GM12878 (cell line): ENCODE measurements around the gene BCR. TPM values are rescaled to one million over a fixed set of nuclear protein-coding genes. Genes with fewer than 3 reads are reported as not detected.
A peak's percentile ranks its signal among the peaks of the same experiment; 100 is the strongest.

Source experiments
- ATAC-seq: fragments of 200-7000 bp; cut with Tn5 transposase; 3 replicates; pipeline ENCODE4 v1.9.1; 2020; ENCODE audit warnings: mild to moderate bottlenecking, moderate library complexity
- BruUV-seq: library from RNA; stranded (reverse); fragments of 400-500 nt; replicated peaks from 2 replicates; lab custom pipeline; 2021; lab: Mats Ljungman, UMichigan
- CTCF ChIA-PET: fragments of 300-600 bp; sonication (Branson Sonifier 250); formaldehyde crosslinking; extraction: SDS; loops from one replicate; lab custom pipeline; 2021; ENCODE audit warnings: inconsistent platforms; lab: Yijun Ruan, JAX
- POLR2A ChIA-PET: fragments of 350-600 bp; formaldehyde crosslinking; extraction: SDS; loops from one replicate; lab custom pipeline; 2021; ENCODE audit warnings: inconsistent platforms; lab: Charles Lee
- RAD21 ChIA-PET: fragments of 300-600 bp; sonication (Branson Sonifier 250); formaldehyde crosslinking; loops from one replicate; lab custom pipeline; 2023; ENCODE audit warnings: antibody characterized with exemption; ENCODE audit not compliant: unreplicated experiment; lab: Charles Lee
- SMC1A ChIA-PET: fragments of 300-600 bp; sonication (Branson Sonifier 250); formaldehyde crosslinking; loops from one replicate; lab custom pipeline; 2023; ENCODE audit not compliant: unreplicated experiment, uncharacterized antibody; lab: Charles Lee
- DNase-seq: peaks from one replicate; pipeline ENCODE4 v3.0.0-alpha.2; 2011; ENCODE audit warnings: low read depth, low spot score
- FAIRE-seq: peaks from 3 replicates; lab custom pipeline; 2011; peaks lifted over from hg19 to GRCh38; lab: Jason Lieb, UNC
- H2AFZ ChIP-seq: 2 replicates; pipeline ENCODE4 v1.6.0; 2011; ENCODE audit warnings: low read depth, low read length, control low read depth; ENCODE audit not compliant: control insufficient read depth
- H3K27ac ChIP-seq: 2 replicates; pipeline ENCODE4 v1.5.1; 2011; ENCODE audit warnings: control low read depth; ENCODE audit not compliant: control insufficient read depth, insufficient read depth
- H3K27me3 ChIP-seq, 2 experiments: replicated peaks in 1 of 2; 2 replicates each; pipeline versions ENCODE4 v1.6.0 to v1.6.1; 2011; ENCODE audit warnings: low read length in 1 of 2; ENCODE audit not compliant: control insufficient read depth in 2 of 2, insufficient read depth in 2 of 2
- H3K36me3 ChIP-seq, 2 experiments: 2 replicates each; pipeline ENCODE4 v1.5.1; 2011; ENCODE audit warnings: low read length in 1 of 2; ENCODE audit not compliant: control insufficient read depth in 2 of 2, insufficient read depth in 2 of 2
- H3K4me1 ChIP-seq: 2 replicates; pipeline ENCODE4 v1.6.1; 2011; ENCODE audit warnings: mild to moderate bottlenecking, low read length, moderate library complexity, mixed read lengths; ENCODE audit not compliant: control insufficient read depth, insufficient read depth
- H3K4me2 ChIP-seq: 2 replicates; pipeline ENCODE4 v1.6.0; 2011; ENCODE audit warnings: control low read depth; ENCODE audit not compliant: control insufficient read depth, insufficient read depth
- H3K4me3 ChIP-seq: fragments of 200-600 bp; sonication (generic); 2 replicates; pipeline ENCODE4 v1.5.1; 2016
- H3K79me2 ChIP-seq: 2 replicates; pipeline ENCODE4 v1.6.0; 2011; ENCODE audit warnings: low read length; ENCODE audit not compliant: control insufficient read depth, insufficient read depth
- H3K9ac ChIP-seq: 2 replicates; pipeline ENCODE4 v1.8.0; 2011; ENCODE audit warnings: low read length, control low read depth, mixed read lengths; ENCODE audit not compliant: control insufficient read depth, insufficient read depth
- H3K9me3 ChIP-seq: replicated peaks from 3 replicates; pipeline ENCODE4 v1.5.1; 2011; ENCODE audit warnings: mild to moderate bottlenecking, low read length; ENCODE audit not compliant: control insufficient read depth, insufficient read depth
- H4K20me1 ChIP-seq: 2 replicates; pipeline ENCODE4 v1.6.0; 2011; ENCODE audit not compliant: control insufficient read depth, insufficient read depth
- CBX5 ChIP-seq: sonication (generic); IDR thresholded peaks from 2 replicates; pipeline ENCODE4 v1.6.1; 2016; ENCODE audit warnings: low read depth, moderate library complexity, mild to moderate bottlenecking, inconsistent platforms
- MAX ChIP-seq: IDR thresholded peaks from 2 replicates; pipeline ENCODE4 v1.6.1; 2012; ENCODE audit warnings: low read depth, low read length, improper control_type of control experiment
- PAX5 ChIP-seq: IDR thresholded peaks from 2 replicates; pipeline ENCODE4 v1.6.1; 2011; ENCODE audit warnings: low read depth, low read length, borderline replicate concordance
- RUNX3 ChIP-seq: IDR thresholded peaks from 2 replicates; pipeline ENCODE4 v1.6.1; 2012; ENCODE audit warnings: low read length, inconsistent platforms
- SKIL ChIP-seq: fragments of 450-650 bp; IDR thresholded peaks from 2 replicates; pipeline ENCODE4 v1.6.1; 2017; ENCODE audit warnings: mild to moderate bottlenecking, low read depth, inconsistent platforms; ENCODE audit not compliant: poor library complexity, severe bottlenecking
- SP1 ChIP-seq: IDR thresholded peaks from one replicate; pipeline ENCODE4 v1.6.1; 2011; ENCODE audit warnings: low read depth, low read length
- TCF12 ChIP-seq: IDR thresholded peaks from 2 replicates; pipeline ENCODE4 v1.6.1; 2011; ENCODE audit warnings: low read depth, mild to moderate bottlenecking, low read length
- TCF3 ChIP-seq: IDR thresholded peaks from 2 replicates; pipeline ENCODE4 v1.6.1; 2012; ENCODE audit warnings: low read depth, mild to moderate bottlenecking, low read length, borderline replicate concordance; ENCODE audit not compliant: insufficient read depth
- WGBS: methylation state at CpG from one replicate; pipeline ENCODE4 v1.1.6; 2016; ENCODE audit warnings: low lambda C conversion rate; ENCODE audit not compliant: insufficient replicate concordance, insufficient coverage; ENCODE audit errors: missing lambda C conversion rate; 5-methylcytosine and 5-hydroxymethylcytosine counted together
- in situ Hi-C: fragments of 300-500 bp; cut with MboI; formaldehyde crosslinking; loops from 9 replicates; pipeline ENCODE4 v1.14.3; 2018; ENCODE audit warnings: mixed read lengths
- intact Hi-C: fragments of 100-400 bp; cut with micrococcal nuclease; formaldehyde crosslinking; loops from one replicate; pipeline ENCODE4 v1.14.2; 2022; ENCODE audit not compliant: unreplicated experiment
- polyA plus RNA-seq, 11 experiments: library from polyadenylated mRNA; depleted of rRNA in 4 of 11; unstranded in 6 of 11; stranded (reverse) in 5 of 11; fragments of >200 nt; fragmentation: Nextera tagmentation in 4 of 11; fragmentation: Illumina TruSeq in 1 of 11; extraction: Ambion mirVana in 4 of 11; extraction: Trizol in 1 of 11; gene quantifications; 1 replicate in 1 of 11; 2 replicates in 10 of 11; pipeline versions ENCODE4 v1.2.1 to v1.2.3, GENCODE V29; 2011 to 2016; ENCODE audit warnings: inconsistent platforms in 2 of 11, missing spikeins in 2 of 11, low read depth in 1 of 11
- total RNA-seq, 4 experiments: library from RNA; depleted of rRNA in 3 of 4; stranded (reverse); fragments of >200 nt in 3 of 4; fragmentation: Illumina TruSeq in 1 of 4; extraction: Trizol in 1 of 4; gene quantifications; 2 replicates each; pipeline versions ENCODE4 v1.2.1 to v1.2.3, GENCODE V29; 2013 to 2021

BCR gene
- total and polyA plus RNA-seq, 10 of the 15 experiments (the other 5 are each of a cell fraction or from before 2014, with no cell fraction given), result 1.7 to 64.7 (median 18.4) TPM

- TF ChIP-seq SKIL (no peak), PAX5 (no peak)
- TF ChIP-seq, all 136 proteins: peak for 0
Observed at GRCh38 chr22:23169043-23169406, 11.3 kb upstream of the BCR start (continued).

- H3K4me2 ChIP-seq, result peak overlapping the region; percentile 32; the same call in 1 of the 2 replicates
- in situ Hi-C loops, result loop anchor here (5.0 kb wide), 2 partner anchors 101 to 211 kb away; no protein-coding TSS in a partner anchor
- TF ChIP-seq TCF3, result peak; percentile 53; the same call in 1 of the 2 replicates
- 0 out of 2 replicates have a peak, but pooled peaks have one; percentile 36 for TF ChIP-seq CBX5
- no peak for TF ChIP-seq SP1
- TF ChIP-seq RUNX3, result no peak
- TF ChIP-seq TCF12, result peak; percentile 58; the same call in 1 of the 2 replicates
- TF ChIP-seq MAX, result no peak
- no peaks in the 10 kb centered on the region for H3K27me3 ChIP-seq
- H3K36me3 ChIP-seq, result no peaks in the 10 kb centered on the region
- H3K4me3 ChIP-seq, result no peak overlapping the region
- SMC1A ChIA-PET, result interaction anchor here (0.8 to 4.9 kb wide), 4 partner anchors 28 to 115 kb away, joined by 3 to 57 read pairs (median 8); no protein-coding TSS in a partner anchor
- POLR2A ChIA-PET, result interaction anchor here (1.0 kb wide), 1 partner anchor 116 kb away, joined by 4 read pairs; no protein-coding TSS in a partner anchor
- intact Hi-C loops, result no loop called here
- H3K9me3 ChIP-seq, result peaks cover 1% of the 10 kb centered on the region; the same call in 1 of the 3 replicates
- no peak for DNase-seq
- RAD21 ChIA-PET, result interaction anchor here (1.3 to 13.6 kb wide), 4 partner anchors 35 to 216 kb away, joined by 3 to 167 read pairs (median 12); no protein-coding TSS in a partner anchor
- peaks cover 3% of the 10 kb centered on the region for H3K79me2 ChIP-seq
- H3K27ac ChIP-seq, result peak overlapping the region; percentile 24; the same call in 1 of the 2 replicates
- no peak for ATAC-seq
- peaks cover 45% of the 10 kb centered on the region for H3K4me1 ChIP-seq
- WGBS, result 73% methylated on average over 10 of the region's 10 CpGs
- H3K9ac ChIP-seq, result no peak overlapping the region
- no peak overlapping the region; the same call in 1 of the 2 replicates for H2AFZ ChIP-seq
- no TSS peak for BruUV-seq
- CTCF ChIA-PET, result interaction anchor here (0.9 to 13.6 kb wide), 12 partner anchors 11 to 216 kb away, joined by 3 to 209 read pairs (median 5); partner anchors contain the start of genes RAB36 and RSPH14
- FAIRE-seq, result no peak
- H4K20me1 ChIP-seq, result no peaks in the 10 kb centered on the region
Observed at GRCh38 chr22:23175817-23176644, 4.3 kb upstream of the BCR start.
